ENCODE measurements around the gene SLC22A7.
"Not testable (repeated sequence)": the region's sequence is repeated elsewhere in the genome, so short reads cannot be mapped to it uniquely, and the experiment has no call there.

SLC22A7 gene

DNA sequence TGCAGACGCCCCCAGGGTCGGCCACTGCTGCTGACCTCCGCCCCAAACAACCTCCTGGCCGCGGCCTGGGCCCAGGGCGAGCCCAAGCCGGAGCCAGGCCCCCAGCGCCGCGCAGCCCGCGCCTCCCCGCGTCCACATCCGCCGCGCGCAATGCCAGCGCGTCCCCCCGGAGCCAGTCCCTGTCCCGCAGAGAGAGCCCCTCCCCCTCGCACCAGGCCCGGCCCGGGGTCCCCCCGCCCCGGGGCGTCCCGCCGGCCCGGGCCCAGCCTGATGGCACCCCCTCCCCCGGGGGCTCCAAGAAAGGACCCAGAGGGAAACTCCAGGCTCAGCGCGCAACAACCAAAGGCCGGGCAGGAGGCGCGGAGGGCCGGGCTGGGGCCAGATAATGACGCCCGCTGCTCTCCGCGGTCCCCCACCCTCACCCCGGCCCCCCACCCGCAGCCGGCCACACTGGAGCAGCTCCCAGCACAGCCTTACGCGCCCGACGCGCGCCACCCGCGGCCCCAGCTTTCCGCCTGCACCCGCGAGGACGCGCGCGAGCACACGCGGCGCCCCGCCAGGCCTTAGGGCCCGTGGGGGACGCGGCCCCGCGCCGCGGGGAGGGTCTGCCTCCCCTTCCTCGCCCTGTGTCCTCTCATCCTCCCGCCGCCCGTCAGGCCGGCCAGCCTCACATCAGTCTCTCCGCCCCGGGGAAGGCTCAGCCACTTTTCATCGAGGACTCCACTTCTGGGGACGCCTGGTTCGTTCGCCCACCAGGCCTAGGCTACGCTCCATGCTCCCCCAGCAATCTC, 12.9 kb upstream of the SLC22A7 start:
- no peak for FAIRE-seq

DNA sequence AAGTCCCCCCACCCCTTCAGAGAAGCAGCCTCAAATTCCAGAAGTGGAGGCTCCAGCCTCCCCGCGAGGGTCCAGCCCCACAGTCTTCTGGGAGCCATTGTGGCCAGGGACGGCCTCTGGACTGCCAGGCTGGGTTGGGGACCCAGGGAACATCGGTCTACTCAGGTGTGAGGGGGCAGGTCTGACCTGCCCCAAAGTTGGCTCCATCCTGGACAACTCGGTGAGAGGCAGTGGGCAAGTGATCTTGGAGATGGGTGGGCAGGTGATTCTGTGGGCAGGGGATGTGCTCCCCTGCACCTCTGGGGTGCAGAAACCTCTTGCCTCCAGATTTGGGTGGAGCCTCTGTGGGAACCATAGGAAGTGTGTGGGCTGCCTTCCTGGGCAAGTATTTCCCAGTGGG, 12.2 kb upstream of the SLC22A7 start:
- FAIRE-seq, result no peak

DNA sequence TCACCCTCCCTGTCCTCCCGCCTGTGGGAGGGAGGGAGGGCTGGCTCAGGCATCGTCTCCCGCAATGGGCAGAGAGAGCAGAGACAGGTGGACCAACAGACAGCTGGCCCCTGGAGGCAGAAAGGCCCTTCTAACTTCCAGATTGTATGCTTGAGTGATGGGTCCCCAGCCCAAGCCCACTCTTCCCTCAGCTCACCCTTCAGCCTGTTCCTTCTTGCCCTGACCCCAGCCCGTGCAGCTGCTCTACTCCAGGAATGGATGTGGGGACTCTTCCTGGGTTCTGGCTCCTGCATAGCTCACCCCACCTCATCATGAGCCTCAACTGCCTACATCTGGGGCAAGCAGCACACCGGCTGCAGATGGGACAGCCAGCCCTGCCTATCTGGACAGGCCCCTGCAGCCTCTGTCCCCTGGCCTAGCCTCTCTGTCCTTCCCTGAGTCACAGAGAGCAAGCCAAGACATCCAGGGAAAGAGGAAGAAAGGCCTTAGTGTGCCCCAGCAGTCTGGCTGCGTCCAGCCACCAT, 11.5 kb upstream of the SLC22A7 start:
- FAIRE-seq, result no peak

DNA sequence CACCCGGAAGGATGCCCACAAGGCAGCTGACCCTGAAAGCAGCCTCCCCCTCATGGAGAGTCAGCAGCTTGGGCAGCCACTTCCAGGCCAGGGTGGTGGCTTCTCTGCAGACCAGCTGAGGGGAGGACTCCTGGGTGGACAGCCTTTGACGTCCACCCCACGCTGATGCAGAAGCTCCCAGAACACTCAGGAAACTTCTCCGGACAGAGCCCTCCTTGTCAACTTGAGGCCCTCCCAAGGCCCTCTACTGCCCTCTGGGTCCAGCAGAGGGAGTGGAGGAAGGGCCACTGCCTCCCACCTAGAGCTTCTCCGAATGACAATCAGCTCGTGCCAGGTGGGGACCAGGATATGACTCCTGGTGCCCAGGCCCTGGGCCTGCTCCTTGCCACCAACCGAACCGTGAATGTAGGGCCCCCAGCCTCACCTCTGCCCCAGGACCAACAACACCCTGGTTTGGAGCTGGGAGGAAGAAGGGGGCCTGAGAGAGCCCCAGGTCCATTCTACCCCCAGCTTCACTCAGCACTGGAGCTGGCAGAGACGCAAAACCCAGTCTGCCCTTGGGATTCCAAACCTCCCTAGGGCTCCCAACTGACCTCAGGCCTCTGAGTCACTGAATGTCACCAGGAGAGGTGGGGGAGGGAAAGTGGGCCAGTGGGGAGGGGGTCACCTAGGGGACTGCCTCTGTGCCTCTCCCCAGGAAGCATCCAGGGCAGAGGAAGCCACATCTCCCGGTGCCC, 10.9 kb upstream of the SLC22A7 start:
- FAIRE-seq, result no peak

DNA sequence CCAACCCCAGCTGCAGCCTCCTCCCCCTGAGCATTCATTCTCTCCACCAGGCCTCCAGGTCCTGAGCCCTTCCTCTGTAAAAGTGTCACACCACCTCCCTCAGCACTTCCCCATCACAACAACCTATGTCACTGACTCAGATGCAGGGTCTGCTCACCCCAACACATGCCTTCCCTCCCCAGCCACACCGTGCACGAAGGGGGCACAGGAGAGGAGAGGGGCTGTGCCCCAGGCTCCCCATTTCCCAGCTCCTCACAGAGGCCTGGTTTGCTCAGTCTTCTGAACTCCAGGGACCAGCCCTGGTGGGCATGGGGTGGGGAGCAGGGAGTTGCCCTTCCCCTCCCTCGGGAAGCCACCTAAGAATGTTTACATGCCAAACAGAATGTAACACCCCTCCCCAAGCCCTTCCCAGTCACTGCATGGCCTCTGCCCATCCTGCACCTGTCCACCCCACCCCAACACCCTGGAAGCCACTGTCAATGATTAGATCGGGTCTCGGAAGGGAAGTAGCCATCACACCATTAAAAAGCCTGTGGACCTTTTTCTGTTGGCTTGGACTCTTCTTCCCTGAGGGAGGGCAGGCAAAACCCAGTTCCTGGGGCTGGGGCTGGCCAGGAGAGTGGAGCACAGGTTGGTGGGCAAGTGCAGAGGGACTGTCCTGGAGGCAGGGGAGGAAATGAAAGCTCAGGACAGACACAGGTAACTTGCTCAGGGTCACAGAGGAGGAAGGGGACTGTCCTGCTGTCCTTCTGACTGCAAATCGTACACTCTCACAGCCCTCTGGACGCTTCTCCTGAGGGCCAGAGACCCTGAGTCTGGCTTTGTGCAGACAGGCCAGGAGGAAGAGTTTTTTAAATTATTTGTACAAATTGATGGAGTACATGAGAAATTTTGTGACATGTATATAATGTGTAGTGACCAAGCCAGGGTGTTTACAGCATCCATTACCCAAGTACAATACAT, 10.1 kb upstream of the SLC22A7 start:
- no peak for FAIRE-seq

DNA sequence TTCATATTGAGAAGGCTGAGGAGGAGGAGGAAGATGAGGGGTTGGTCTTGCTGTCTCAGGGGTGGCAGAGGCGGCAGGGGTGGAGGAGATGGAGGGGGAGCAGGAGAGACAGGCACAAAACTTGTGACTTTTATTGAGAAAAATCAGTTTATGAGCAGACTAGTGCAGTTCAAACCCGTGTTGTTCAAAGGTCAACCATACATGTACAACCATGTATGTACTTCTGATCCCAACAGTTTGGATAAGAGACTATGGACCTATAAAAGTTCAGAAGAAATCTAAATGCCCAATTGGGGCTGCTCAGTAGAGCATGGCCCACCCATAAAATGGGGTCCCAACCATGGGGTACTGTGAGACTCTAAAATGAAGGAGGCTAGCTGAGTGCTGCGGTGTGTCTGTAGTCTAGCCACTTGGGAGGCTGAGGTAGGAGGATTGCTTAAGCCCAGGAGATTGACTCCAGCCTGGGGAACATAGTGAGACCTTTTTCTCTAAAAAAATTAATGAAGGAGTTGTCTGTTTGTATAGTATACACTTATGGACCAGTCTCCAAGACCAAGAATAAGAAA, 7.6 kb upstream of the SLC22A7 start:
- FAIRE-seq, result no peak

DNA sequence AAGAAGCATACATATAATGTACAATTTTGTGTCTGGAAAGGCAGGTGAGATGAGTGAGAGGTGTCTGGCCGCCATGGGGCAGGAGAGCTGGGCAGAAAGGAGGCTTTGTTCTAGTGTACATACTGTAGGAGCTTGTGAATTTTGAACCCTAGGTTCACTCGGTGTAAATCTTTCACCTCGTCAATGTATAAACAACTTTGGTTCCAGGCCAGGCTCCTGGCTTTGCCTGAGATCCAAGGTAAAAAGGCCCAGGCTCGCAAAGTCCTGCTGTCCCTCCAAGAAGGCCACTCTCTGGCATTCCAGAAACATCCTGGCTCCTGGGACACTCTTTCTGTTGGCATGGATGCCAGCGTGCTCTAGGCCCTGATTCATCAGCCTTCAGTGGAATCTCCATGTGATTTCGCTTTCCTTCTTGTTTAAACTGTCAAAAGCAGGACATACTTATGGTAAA, 7.1 kb upstream of the SLC22A7 start:
- no peak for FAIRE-seq

DNA sequence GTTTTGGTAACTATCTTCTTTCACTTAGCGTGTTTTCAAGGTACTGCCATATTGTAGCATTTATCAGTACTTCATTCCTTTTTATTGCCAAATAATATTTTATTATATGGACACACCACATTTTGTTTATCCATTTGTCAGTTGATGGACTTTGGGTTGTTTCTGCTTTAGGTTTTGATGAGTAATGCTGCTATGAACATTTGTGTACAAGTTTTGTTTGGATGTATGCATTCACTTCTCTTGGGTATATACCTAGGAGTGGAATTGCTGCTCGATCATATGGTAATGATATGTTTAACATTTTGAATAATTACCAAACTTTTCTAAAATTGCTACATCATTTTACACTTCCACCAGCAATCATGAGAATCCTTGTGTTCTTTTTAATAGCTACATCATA, 6.4 kb upstream of the SLC22A7 start:
- FAIRE-seq, result no peak

DNA sequence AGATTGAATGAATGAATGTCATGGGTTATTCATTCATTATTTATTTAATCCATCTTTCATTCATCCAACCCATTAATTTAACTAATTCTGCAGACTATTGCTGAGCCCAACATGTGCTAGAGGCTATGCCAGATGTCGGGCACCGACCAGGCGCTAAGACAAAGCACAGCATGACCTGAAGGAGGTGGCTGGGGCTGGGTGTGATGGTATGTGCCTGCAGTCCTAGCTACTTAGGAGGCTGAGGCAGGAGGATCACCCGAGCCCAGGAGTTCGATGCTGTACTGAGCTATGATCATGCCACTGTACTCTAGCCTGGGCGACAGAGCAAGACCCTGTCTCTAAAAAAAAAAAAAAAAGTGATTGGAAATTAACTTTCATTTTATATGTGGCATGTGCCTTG, 5.7 kb upstream of the SLC22A7 start:
- no peak for FAIRE-seq

DNA sequence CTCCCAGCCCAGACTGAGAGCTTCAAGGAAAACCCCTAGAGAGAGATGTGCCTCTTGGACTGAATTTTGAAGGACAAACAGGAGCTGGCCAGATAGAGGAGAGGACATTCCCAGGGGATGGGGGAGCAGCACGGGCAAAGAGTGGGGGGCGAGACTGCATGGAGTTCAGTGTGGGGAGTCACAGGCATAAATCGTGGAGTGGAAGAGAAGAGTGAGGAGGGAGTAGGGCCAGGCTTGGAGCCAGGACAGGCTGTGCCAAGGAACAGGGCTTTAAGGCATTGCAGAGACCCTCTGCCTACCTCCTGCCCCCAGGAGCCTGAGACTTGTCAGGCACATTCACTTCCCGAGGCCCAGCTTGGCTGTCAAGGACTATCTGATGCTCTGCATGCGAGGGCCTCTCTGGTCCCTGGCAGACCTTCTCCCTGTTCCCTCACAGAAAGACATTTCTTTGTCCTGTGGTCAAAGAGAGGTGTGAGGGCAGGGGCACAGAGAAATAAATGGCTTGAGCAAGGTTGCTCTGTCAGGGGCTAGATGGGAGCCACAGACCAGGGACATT, 5.2 kb upstream of the SLC22A7 start:
- no peak for FAIRE-seq

DNA sequence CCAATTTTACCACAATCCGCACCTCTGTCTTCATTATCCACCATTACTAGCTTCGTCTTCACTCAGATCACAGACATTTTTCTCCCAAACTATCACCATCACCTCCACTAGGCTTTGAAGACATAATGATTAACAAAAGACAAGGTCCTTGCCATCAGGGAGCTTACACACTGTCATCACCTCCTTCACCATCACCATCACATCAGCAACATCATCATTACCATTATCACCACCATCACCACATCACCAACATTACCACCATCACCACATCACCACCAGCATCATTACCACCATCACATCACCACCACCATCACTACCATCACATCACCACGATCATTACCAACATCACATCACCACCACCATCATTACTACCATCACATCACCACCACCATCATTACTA, 4.4 kb upstream of the SLC22A7 start:
- no peak for FAIRE-seq

DNA sequence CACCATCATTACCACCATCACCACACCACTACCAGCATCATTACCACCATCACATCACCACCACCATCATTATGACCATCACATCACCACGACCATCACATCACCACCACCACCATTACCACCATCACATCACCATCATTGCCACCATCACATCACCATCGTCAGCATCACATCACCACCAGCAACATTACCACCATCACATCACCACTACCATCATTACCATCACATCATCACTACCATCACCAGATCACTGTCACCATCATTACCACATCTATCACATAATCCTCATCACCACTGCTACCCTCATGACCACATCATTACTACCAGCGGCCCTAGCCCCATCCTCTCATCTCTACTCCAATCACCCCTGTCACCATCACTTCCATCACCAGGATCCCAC, 3.5 kb upstream of the SLC22A7 start:
- FAIRE-seq, result no peak

DNA sequence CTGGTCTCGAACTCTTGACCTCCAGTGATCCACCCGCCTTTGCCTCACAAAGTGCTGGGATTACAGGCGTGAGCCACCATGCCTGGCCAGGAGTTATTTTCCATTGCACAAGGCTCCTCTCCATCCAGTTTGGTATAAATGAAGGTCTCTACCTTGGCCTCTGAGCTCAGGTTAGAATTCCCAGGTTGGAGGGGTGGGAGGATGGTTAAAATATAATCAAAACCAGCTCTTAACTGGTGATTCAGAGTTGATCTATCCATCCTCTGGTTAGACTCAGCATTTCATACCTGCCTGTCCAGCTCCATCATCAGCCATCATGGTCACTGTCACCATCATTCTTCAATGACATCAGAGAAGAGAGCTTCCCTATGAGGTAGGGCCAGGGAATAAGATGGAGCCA, 2.6 kb upstream of the SLC22A7 start:
- no peak for FAIRE-seq

DNA sequence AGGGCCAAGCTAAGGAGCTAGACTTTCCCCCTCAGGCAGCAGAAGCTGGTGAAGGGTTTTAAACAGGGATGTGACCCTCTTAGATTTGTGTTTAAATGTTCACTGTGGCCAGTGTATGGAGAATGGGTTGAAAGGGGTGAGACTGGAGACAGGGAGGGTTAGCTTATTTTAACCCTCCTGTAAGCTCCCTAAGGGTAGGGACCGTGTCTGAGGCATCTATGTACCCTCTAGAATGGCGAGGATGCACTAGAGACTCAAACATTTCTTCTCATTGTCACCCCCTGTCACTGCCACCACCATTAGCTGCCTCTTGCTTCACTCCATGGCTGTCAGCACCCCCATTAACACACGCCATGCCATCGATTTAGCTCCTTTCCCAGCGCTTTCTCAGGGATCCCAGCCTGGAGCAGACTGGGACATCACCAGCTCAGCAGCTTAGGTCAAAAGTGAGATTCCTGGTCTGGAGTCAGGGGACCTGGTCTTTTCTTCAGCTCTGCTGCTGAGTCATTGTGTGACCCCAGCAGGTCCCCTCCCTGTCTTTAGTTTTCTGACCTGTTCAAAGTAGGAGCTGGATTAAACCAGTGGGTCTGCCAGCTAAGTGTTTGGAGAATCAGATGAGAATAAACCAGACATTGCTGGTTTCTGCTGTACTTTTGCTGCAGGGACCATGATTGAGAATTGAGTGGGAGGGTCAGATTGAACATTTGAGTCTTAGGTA, 1.1 kb upstream of the SLC22A7 start:
- FAIRE-seq, result no peak

DNA sequence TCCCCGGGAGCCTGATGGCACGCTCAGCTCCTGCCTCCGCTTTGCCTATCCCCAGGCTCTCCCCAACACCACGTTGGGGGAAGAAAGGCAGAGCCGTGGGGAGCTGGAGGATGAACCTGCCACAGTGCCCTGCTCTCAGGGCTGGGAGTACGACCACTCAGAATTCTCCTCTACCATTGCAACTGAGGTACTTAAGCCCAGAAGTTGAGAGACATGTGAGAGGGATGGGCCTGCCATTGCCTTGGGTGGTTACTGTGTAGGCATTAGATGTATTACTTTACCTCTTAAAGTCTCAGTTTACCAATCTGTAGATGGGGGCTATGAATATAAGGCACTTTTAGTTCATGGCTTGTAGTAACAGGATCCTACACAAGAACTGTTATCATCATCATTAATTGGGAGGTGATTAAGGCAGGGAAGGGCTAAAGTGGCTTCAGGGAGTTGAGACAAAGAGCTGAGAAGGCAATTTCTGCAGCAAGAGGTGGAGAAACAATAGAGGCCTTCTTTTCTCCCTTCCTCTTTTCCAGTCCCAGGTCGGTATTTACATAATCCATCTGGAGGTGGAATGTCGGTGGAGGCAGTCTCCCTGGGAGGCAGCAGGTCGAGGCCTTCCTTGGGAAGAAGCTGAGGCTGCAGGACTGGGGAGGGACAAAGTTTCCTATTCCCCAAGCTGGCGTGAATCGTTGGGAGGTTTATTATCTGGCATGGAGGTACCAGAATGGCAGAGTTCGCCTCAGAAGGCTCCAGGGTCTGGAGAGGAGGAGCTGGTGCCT, 691 bp downstream of the SLC22A7 start:
- FAIRE-seq, result no peak

DNA sequence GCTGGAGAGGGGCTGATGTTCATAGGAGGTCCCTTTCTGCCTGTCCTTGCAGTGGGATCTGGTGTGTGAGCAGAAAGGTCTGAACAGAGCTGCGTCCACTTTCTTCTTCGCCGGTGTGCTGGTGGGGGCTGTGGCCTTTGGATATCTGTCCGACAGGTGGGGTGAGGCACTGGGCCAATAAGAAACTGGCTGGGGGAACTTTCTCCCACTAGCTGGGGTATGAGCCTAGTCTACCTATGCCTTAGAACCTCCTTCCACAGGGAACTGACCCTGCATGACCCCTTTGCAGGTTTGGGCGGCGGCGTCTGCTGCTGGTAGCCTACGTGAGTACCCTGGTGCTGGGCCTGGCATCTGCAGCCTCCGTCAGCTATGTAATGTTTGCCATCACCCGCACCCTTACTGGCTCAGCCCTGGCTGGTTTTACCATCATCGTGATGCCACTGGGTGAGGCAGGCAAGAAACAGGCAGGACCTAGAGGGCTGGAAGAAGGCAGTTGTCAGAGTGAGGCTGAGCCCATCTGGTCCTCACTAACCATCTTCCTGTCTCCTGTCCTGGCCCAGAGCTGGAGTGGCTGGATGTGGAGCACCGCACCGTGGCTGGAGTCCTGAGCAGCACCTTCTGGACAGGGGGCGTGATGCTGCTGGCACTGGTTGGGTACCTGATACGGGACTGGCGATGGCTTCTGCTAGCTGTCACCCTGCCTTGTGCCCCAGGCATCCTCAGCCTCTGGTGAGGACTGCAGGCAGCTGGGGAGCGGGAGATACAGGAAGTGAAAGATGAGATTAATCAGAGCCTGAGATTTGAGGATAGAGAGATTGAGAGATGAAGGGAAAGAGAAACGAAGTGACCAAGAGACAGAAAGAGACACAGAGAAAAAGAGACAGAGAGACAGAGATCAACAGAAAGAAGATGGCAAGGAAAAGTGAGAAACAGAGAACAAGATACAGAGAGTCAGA, 1.6 kb downstream of the SLC22A7 start:
- no peak for FAIRE-seq

DNA sequence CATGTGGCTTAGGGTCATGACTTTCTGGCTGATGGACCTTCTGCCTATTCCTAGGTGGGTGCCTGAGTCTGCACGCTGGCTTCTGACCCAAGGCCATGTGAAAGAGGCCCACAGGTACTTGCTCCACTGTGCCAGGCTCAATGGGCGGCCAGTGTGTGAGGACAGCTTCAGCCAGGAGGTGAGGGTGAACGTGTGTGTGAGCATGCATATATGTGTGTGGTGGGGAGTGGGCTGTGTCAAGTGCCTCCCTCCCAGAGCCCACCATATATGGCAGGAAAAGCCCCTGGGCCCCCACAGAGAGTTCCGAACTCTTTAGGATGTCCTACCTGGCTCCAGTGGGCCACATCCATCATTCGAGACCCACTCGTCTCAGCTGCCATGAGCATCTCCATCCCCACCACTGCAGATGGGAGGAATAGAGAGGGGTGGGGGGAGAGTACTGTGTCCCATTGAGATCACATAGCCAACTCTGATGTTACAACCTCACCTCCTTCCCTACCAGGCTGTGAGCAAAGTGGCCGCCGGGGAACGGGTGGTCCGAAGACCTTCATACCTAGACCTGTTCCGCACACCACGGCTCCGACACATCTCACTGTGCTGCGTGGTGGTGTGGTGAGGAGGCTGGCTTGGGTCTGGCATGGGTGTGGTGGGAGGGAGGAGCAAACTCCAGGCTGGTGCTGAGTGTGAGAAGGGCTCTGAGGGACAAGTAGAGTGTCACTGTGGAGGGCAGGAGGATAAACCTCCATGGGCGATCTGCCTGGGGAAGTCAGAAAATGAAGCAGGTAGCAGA, 3.2 kb downstream of the SLC22A7 start:
- no peak for FAIRE-seq

DNA sequence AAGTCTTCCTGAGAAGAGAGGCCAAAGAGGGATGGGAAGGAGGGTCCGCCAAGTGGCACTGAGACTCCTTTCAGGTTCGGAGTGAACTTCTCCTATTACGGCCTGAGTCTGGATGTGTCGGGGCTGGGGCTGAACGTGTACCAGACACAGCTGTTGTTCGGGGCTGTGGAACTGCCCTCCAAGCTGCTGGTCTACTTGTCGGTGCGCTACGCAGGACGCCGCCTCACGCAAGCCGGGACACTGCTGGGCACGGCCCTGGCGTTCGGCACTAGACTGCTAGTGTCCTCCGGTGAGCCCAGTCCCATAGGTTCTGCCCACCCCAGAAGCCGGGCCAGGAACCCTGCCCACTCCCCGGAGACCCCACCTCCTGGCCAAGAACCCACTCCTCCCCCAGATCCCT, 4.1 kb downstream of the SLC22A7 start:
- no peak for FAIRE-seq

DNA sequence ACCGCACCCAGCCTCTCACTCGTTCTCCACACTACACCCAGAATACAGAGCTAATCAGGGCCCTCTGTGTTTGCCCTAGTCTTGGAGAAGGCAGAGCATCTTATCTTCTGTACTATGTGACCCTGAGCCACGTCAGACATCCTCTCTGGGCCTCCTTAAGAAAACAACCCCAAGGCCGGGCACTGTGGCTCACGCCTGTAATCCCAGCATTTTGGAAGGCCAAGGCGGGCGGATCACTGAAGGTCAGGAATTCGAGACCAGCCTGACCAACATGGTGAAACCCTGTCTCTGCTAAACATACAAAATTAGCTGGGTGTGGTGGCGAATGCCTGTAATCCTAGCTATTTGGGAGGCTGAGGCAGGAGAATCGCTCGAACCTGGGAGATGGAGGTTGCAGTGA, 4.9 kb downstream of the SLC22A7 start:
- not testable (repeated sequence) for FAIRE-seq
